Endodermal cell (in vitro differentiated cells): ENCODE data around the gene LAMC2. TPM values are rescaled to one million over a fixed set of nuclear protein-coding genes. Genes with fewer than 3 reads are reported as not detected.

Experiments
- DNase-seq: peaks from one replicate; pipeline ENCODE4 v3.0.0-alpha.2; 2017
- H3K27ac ChIP-seq: 2 replicates; pipeline ENCODE4 v1.5.1; 2013; ENCODE audit warnings: mild to moderate bottlenecking, low read depth, low read length, moderate library complexity
- H3K27me3 ChIP-seq: 2 replicates; pipeline ENCODE4 v1.6.1; 2013; ENCODE audit warnings: mild to moderate bottlenecking, low read length, moderate library complexity; ENCODE audit not compliant: insufficient read depth, control insufficient read depth, poor library complexity, severe bottlenecking
- H3K36me3 ChIP-seq: 2 replicates; pipeline ENCODE4 v1.7.0; 2013; ENCODE audit warnings: mild to moderate bottlenecking, low read length, moderate library complexity; ENCODE audit not compliant: control insufficient read depth, insufficient read depth
- H3K4me1 ChIP-seq: one replicate; pipeline ENCODE4 v1.7.0; 2013; ENCODE audit warnings: low read length; ENCODE audit not compliant: control insufficient read depth, insufficient read depth
- H3K4me3 ChIP-seq: 2 replicates; pipeline ENCODE4 v1.5.1; 2013; ENCODE audit warnings: mild to moderate bottlenecking, low read length, moderate library complexity
- H3K9ac ChIP-seq: 2 replicates; pipeline ENCODE4 v1.6.1; 2013; ENCODE audit warnings: mild to moderate bottlenecking, low read length, moderate library complexity; ENCODE audit not compliant: poor library complexity, severe bottlenecking; ENCODE audit errors: extremely low read depth
- H3K9me3 ChIP-seq: 2 replicates; pipeline ENCODE4 v1.6.1; 2013; ENCODE audit warnings: mild to moderate bottlenecking, low read length, moderate library complexity; ENCODE audit not compliant: control insufficient read depth
- H3K27ac Mint-ChIP-seq: 2 replicates; pipeline ENCODE4 v1.8.0; 2020; ENCODE audit warnings: mixed read lengths
- H3K27me3 Mint-ChIP-seq: 2 replicates; pipeline ENCODE4 v1.8.0; 2021; ENCODE audit warnings: mild to moderate bottlenecking, mixed read lengths; ENCODE audit not compliant: insufficient read depth
- H3K36me3 Mint-ChIP-seq: 2 replicates; pipeline ENCODE4 v1.8.0; 2020; ENCODE audit warnings: low read depth, mixed read lengths
- H3K4me1 Mint-ChIP-seq: 2 replicates; pipeline ENCODE4 v1.8.0; 2020; ENCODE audit warnings: mixed read lengths
- H3K4me3 Mint-ChIP-seq: 2 replicates; pipeline ENCODE4 v1.8.0; 2020; ENCODE audit warnings: mild to moderate bottlenecking, moderate library complexity, mixed read lengths
- H3K9me3 Mint-ChIP-seq: 2 replicates; pipeline ENCODE4 v1.8.0; 2020; ENCODE audit warnings: mild to moderate bottlenecking, mixed read lengths
- CTCF ChIP-seq: fragments of 200-600 bp; sonication (generic); conservative IDR thresholded peaks from 2 replicates; pipeline ENCODE4 v1.5.0; 2021; ENCODE audit warnings: antibody characterized with exemption, mild to moderate bottlenecking
- WGBS, 2 experiments: methylation state at CpG; one replicate each; pipeline versions ENCODE4 v1.1.5 to v1.1.7; 2013; ENCODE audit warnings: missing lambda C conversion rate in 2 of 2, mixed read lengths in 1 of 2; ENCODE audit not compliant: insufficient coverage in 1 of 2, insufficient read length in 1 of 2; 5-methylcytosine and 5-hydroxymethylcytosine counted together
- total RNA-seq, 2 donors: library from RNA; stranded (reverse); fragmentation: NEBNext Ultra II Directional in 1 of 2; extraction: Animal tissue kit (Norgen Biotek cat#: 25700) in 1 of 2; gene quantifications; 2 replicates in 1 of 2; 3 replicates in 1 of 2; pipeline ENCODE4 v1.2.1, GENCODE V29; 2021

Gene LAMC2
- total RNA-seq, 2 donors from 2014 or later: 2.8 to 4.8 TPM

- H3K4me3 Mint-ChIP-seq: no peak overlapping the region
- peaks cover 10% of the 10 kb centered on the region for H3K27me3 Mint-ChIP-seq
- no peaks in the 10 kb centered on the region for H3K36me3 ChIP-seq
- 92 to 93% methylated on average over 2 of the region's 2 CpGs for WGBS, 2 experiments
- no peak overlapping the region for H3K27ac ChIP-seq
- TF ChIP-seq CTCF: no peak
- no peak overlapping the region for H3K9ac ChIP-seq
- no peaks in the 10 kb centered on the region for H3K9me3 Mint-ChIP-seq
- H3K4me3 ChIP-seq: no peak overlapping the region
- no peaks in the 10 kb centered on the region for H3K9me3 ChIP-seq
- H3K4me1 Mint-ChIP-seq: peaks cover 24% of the 10 kb centered on the region
- no peak for DNase-seq
- peaks cover 25% of the 10 kb centered on the region for H3K27me3 ChIP-seq
- H3K27ac Mint-ChIP-seq: no peak overlapping the region
- H3K36me3 Mint-ChIP-seq: no peaks in the 10 kb centered on the region
- peaks cover 13% of the 10 kb centered on the region for H3K4me1 ChIP-seq
Measured at GRCh38 chr1:183230413-183230812, 44.3 kb downstream of the LAMC2 start.

- peaks cover 15% of the 10 kb centered on the region for H3K4me1 ChIP-seq
- 86 to 100% methylated on average over 1 of the region's 1 CpG for WGBS, 2 experiments
- no peak for TF ChIP-seq CTCF
- Mint-ChIP-seq H3K27ac (no peak overlapping the region), H3K4me1 (peaks cover 33% of the 10 kb centered on the region), H3K9me3 (no peaks in the 10 kb centered on the region), H3K36me3 (no peaks in the 10 kb centered on the region), H3K27me3 (peaks cover 10% of the 10 kb centered on the region), H3K4me3 (no peak overlapping the region)
- H3K27ac ChIP-seq: no peak overlapping the region
- no peak overlapping the region for H3K4me3 ChIP-seq
- no peaks in the 10 kb centered on the region for H3K36me3 ChIP-seq
- H3K27me3 ChIP-seq: peaks cover 21% of the 10 kb centered on the region
- no peaks in the 10 kb centered on the region for H3K9me3 ChIP-seq
- no peak for DNase-seq
- no peak overlapping the region for H3K9ac ChIP-seq
Measured at GRCh38 chr1:183231545-183231944, 45.5 kb downstream of the LAMC2 start.

- peaks cover 15% of the 10 kb centered on the region for H3K4me1 ChIP-seq
- no peak overlapping the region for H3K27ac Mint-ChIP-seq
- no peak for DNase-seq
- H3K4me1 Mint-ChIP-seq: peaks cover 41% of the 10 kb centered on the region
- peaks cover 20% of the 10 kb centered on the region for H3K27me3 Mint-ChIP-seq
- H3K36me3 Mint-ChIP-seq: no peaks in the 10 kb centered on the region
- H3K27me3 ChIP-seq: peaks cover 36% of the 10 kb centered on the region
- H3K4me3 ChIP-seq: no peak overlapping the region
- no peak overlapping the region for H3K27ac ChIP-seq
- no peak overlapping the region for H3K9ac ChIP-seq
- H3K4me3 Mint-ChIP-seq: no peak overlapping the region
- H3K9me3 Mint-ChIP-seq: no peaks in the 10 kb centered on the region
- TF ChIP-seq CTCF: no peak
- H3K9me3 ChIP-seq: no peaks in the 10 kb centered on the region
- H3K36me3 ChIP-seq: no peaks in the 10 kb centered on the region
Measured at GRCh38 chr1:183233113-183233512, 47.0 kb downstream of the LAMC2 start.
